ENCODE results near the gene ATF6. TPM values are rescaled to one million over a fixed set of nuclear protein-coding genes. Genes with fewer than 3 reads are reported as not detected.
A peak's percentile ranks its signal among the peaks of the same experiment; 100 is the strongest.

ATF6 gene
- total RNA-seq, 1 donor = 28.6 TPM

- Histone ChIP-seq H3K36me3 (ENCODE audit: insufficient read depth, low read length) (no peaks in the 10 kb centered on the region), H3K27ac (ENCODE audit: low read depth, low read length) (peak overlapping the region; percentile 16), H3K4me3 (ENCODE audit: insufficient read depth, low read length) (no peak overlapping the region), H3K4me1 (ENCODE audit: insufficient read depth, low read length) (peaks cover 23% of the 10 kb centered on the region), H3K79me2 (ENCODE audit: insufficient read depth, low read length) (no peaks in the 10 kb centered on the region), H3K9me3 (ENCODE audit: low read depth, low read length) (no peaks in the 10 kb centered on the region), H3K27me3 (ENCODE audit: insufficient read depth, low read length) (no peaks in the 10 kb centered on the region), H4K20me1 (ENCODE audit: insufficient read depth, low read length) (no peaks in the 10 kb centered on the region), H2AFZ (ENCODE audit: low read length) (no peak overlapping the region), H3K4me2 (ENCODE audit: insufficient read depth, low read length) (no peak overlapping the region)
- DNase-seq (ENCODE audit: insufficient read length, low spot score, missing footprints) = no peak
- TF ChIP-seq, protein P1, sequence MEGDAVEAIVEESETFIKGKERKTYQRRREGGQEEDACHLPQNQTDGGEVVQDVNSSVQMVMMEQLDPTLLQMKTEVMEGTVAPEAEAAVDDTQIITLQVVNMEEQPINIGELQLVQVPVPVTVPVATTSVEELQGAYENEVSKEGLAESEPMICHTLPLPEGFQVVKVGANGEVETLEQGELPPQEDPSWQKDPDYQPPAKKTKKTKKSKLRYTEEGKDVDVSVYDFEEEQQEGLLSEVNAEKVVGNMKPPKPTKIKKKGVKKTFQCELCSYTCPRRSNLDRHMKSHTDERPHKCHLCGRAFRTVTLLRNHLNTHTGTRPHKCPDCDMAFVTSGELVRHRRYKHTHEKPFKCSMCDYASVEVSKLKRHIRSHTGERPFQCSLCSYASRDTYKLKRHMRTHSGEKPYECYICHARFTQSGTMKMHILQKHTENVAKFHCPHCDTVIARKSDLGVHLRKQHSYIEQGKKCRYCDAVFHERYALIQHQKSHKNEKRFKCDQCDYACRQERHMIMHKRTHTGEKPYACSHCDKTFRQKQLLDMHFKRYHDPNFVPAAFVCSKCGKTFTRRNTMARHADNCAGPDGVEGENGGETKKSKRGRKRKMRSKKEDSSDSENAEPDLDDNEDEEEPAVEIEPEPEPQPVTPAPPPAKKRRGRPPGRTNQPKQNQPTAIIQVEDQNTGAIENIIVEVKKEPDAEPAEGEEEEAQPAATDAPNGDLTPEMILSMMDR (IDR thresholded peaks at IDR 0.05; ENCODE audit: extremely low read depth, low read depth, low read length) = no peak
Measured at GRCh38 chr1:161953256-161953920, 187.3 kb downstream of the ATF6 start.

DNA sequence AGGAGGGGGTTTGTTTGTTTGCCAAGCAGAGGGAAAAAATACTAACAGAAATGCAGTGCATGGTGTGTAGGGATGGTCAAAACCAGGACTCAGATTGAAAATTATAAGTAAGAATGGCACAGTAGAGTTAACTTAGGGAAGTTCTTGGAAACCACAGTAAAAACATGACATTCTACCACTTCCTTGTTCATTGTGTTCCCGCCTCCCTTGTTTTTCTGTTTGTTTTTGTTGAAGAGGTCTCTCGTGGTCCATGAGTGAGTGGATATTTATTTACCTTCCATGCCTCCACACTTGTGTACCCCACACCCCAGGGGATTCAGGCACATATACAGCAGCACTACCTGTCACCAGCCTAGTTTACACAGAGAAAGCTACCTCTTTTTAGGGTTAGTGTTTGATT is 187.9 kb downstream of the ATF6 start:
- Histone ChIP-seq H4K20me1 (ENCODE audit: insufficient read depth, low read length) (no peaks in the 10 kb centered on the region), H3K36me3 (ENCODE audit: insufficient read depth, low read length) (no peaks in the 10 kb centered on the region), H3K79me2 (ENCODE audit: insufficient read depth, low read length) (no peaks in the 10 kb centered on the region), H3K4me3 (ENCODE audit: insufficient read depth, low read length) (no peak overlapping the region), H3K27ac (ENCODE audit: low read depth, low read length) (peak overlapping the region; percentile 3), H2AFZ (ENCODE audit: low read length) (no peak overlapping the region), H3K4me1 (ENCODE audit: insufficient read depth, low read length) (peaks cover 26% of the 10 kb centered on the region), H3K9me3 (ENCODE audit: low read depth, low read length) (no peaks in the 10 kb centered on the region), H3K4me2 (ENCODE audit: insufficient read depth, low read length) (no peak overlapping the region), H3K27me3 (ENCODE audit: insufficient read depth, low read length) (no peaks in the 10 kb centered on the region)
- DNase-seq (ENCODE audit: insufficient read length, low spot score, missing footprints) = no peak
- TF ChIP-seq, protein P1 (IDR thresholded peaks at IDR 0.05; ENCODE audit: extremely low read depth, low read depth, low read length) = no peak

GRCh38 chr1:161954466-161954865 is 188.3 kb downstream of the ATF6 start:
- H3K27me3 ChIP-seq (ENCODE audit: insufficient read depth, low read length) = no peaks in the 10 kb centered on the region
- H3K4me1 ChIP-seq (ENCODE audit: insufficient read depth, low read length) = peaks cover 26% of the 10 kb centered on the region
- H3K4me2 ChIP-seq (ENCODE audit: insufficient read depth, low read length) = no peak overlapping the region
- DNase-seq (ENCODE audit: insufficient read length, low spot score, missing footprints) = peak; percentile 67
- H3K79me2 ChIP-seq (ENCODE audit: insufficient read depth, low read length) = no peaks in the 10 kb centered on the region
- H3K27ac ChIP-seq (ENCODE audit: low read depth, low read length) = peak overlapping the region; percentile 3
- no peak overlapping the region for H3K4me3 ChIP-seq (ENCODE audit: insufficient read depth, low read length)
- no peak overlapping the region for H2AFZ ChIP-seq (ENCODE audit: low read length)
- no peaks in the 10 kb centered on the region for H4K20me1 ChIP-seq (ENCODE audit: insufficient read depth, low read length)
- no peaks in the 10 kb centered on the region for H3K9me3 ChIP-seq (ENCODE audit: low read depth, low read length)
- H3K36me3 ChIP-seq (ENCODE audit: insufficient read depth, low read length) = no peaks in the 10 kb centered on the region
- TF ChIP-seq, protein P1 (IDR thresholded peaks at IDR 0.05; ENCODE audit: extremely low read depth, low read depth, low read length) = no peak

- H3K27ac ChIP-seq (ENCODE audit: low read depth, low read length) = peak overlapping the region; percentile 9
- H3K4me1 ChIP-seq (ENCODE audit: insufficient read depth, low read length) = peaks cover 26% of the 10 kb centered on the region
- no peak overlapping the region for H2AFZ ChIP-seq (ENCODE audit: low read length)
- H3K79me2 ChIP-seq (ENCODE audit: insufficient read depth, low read length) = no peaks in the 10 kb centered on the region
- H3K27me3 ChIP-seq (ENCODE audit: insufficient read depth, low read length) = no peaks in the 10 kb centered on the region
- no peaks in the 10 kb centered on the region for H4K20me1 ChIP-seq (ENCODE audit: insufficient read depth, low read length)
- no peaks in the 10 kb centered on the region for H3K36me3 ChIP-seq (ENCODE audit: insufficient read depth, low read length)
- no peak overlapping the region for H3K4me2 ChIP-seq (ENCODE audit: insufficient read depth, low read length)
- no peaks in the 10 kb centered on the region for H3K9me3 ChIP-seq (ENCODE audit: low read depth, low read length)
- TF ChIP-seq, protein P1 (IDR thresholded peaks at IDR 0.05; ENCODE audit: extremely low read depth, low read depth, low read length) = no peak
- DNase-seq (ENCODE audit: insufficient read length, low spot score, missing footprints) = no peak
- H3K4me3 ChIP-seq (ENCODE audit: insufficient read depth, low read length) = no peak overlapping the region
Measured at GRCh38 chr1:161955606-161956005, 189.5 kb downstream of the ATF6 start.
